ENCODE data around the gene BOD1.

Gene BOD1

DNA sequence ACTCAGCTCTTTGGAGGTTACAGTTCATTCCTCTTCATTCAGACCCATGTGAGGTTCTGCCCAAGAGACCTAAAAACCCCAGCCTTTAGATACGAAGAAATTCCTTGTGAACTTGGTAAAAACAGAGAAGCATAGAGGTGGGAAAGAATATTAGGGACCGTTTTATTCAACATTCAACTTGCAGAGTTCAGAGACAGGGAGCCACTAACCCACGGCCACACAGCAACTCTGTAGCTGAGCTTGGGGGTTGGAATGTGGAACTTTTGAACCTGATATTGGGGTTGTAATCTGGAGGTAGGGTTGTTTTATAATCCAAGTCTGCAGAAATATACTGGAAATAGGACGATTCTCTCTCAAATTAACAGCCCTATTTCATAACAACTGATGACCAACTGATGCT, 10.8 kb upstream of the BOD1 start:
- Mint-ChIP-seq H3K36me3 (no peaks in the 10 kb centered on the region), H3K4me1 (no peaks in the 10 kb centered on the region), H3K4me3 (no peak overlapping the region), H3K27ac (no peak overlapping the region), H3K9me3 (no peaks in the 10 kb centered on the region)
- no peak for ATAC-seq
- no peak for DNase-seq (ENCODE audit: low spot score in 2 of 2)

DNA sequence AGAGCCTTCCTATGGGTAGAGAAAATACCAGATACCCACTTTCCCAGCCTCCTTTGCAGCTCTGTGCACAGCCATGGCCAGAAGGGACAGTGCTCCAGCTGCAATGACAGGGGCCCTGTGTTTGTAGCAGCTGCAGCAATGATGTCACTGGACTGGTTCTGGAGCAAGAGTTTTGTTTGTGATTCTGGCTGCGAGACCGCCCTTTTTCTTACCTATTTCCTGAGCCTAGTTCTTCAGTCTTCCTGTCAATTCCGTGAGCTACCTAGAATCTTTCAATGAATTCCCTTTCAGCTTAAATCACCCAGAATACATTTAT, 10.0 kb upstream of the BOD1 start:
- Mint-ChIP-seq H3K4me3 (no peak overlapping the region), H3K36me3 (no peaks in the 10 kb centered on the region), H3K4me1 (no peaks in the 10 kb centered on the region), H3K9me3 (no peaks in the 10 kb centered on the region), H3K27ac (no peak overlapping the region)
- ATAC-seq (no peak), DNase-seq (ENCODE audit: low spot score in 2 of 2) (no peak)

DNA sequence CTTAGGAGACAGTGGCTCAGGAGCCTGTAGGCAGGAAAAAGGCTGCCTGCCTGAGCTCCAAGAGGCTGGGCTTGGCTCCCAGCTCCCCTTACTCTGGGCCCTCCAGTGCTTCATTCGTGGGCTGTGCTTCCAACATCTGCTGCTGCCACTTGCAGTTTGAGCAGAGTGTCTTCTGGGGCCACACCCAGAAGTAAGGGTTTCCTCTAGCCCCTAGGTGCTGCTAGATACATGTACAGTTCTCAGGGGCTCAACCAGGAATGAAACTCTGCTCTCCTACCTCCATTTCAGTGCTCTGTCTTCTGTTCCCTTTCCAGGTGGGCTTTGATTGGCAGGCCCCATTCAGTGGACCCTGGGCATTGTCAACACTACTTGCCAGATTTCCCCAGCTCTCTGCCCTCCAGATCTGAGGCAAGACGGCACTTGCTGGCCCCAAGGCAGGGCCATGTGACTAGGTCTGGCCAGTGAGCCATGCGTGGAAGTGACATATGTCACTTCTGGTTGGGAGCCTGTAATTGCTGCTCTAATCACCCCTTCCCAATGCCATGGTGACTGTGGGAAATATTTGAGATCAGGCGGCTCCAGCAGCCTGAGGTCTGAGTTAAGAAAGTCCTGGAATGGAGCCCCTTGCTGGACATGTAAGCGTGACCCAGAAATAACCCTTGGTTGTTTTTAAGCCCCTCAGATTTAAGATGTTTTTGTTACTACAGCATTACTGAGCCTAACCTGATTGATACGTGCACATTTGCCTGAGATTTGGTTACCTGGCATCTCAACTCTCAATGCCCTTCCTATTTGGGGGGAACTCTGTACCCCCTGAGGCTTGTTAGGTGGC, 9.4 kb upstream of the BOD1 start:
- Mint-ChIP-seq H3K36me3 (no peaks in the 10 kb centered on the region), H3K27ac (no peak overlapping the region), H3K4me3 (no peak overlapping the region), H3K9me3 (no peaks in the 10 kb centered on the region), H3K4me1 (no peaks in the 10 kb centered on the region)
- peak; percentile 5 for ATAC-seq
- DNase-seq (ENCODE audit: low spot score in 2 of 2): no peak

DNA sequence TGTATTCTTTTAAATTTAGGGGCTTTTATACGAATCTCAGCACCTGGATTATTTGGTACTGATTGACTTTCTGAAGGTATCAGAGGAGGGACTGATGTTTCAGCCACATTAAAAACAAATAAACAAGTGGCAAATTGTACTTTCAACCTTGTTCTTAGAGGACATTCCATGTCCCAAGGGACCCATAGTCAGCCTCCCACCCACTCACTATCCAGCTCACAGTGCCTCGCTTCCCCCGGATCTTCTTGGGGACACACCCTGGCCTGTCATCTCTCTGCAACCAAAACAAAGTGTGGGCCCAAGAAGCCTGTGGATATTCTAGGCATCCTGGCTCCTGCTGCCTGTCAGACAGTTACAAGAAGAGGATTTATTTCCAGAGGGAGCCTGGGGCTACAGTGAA, 8.8 kb upstream of the BOD1 start:
- H3K36me3 Mint-ChIP-seq: no peaks in the 10 kb centered on the region
- no peaks in the 10 kb centered on the region for H3K4me1 Mint-ChIP-seq
- no peak overlapping the region for H3K27ac Mint-ChIP-seq
- ATAC-seq (no peak), DNase-seq (ENCODE audit: low spot score in 2 of 2) (no peak)
- H3K9me3 Mint-ChIP-seq: no peaks in the 10 kb centered on the region
- no peak overlapping the region for H3K4me3 Mint-ChIP-seq

DNA sequence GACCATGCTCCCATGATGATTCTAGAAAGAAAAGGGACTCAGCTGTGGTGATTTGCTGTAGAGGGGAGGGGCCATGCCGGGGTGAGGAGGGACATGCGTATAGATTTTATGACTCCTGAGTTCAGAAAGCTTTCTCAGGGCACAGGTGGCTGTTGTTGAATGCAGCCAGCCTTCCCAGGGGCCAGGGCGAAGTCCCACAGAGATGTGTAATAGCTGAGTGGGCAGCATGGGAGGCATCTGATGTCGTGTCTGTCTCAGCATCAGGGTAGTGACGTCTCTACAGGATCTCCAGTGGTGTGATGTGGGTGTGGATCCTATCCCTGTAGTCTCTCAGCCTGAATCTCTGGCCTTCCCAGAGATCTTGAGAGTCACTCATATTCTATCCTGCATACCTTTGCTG, 7.8 kb upstream of the BOD1 start:
- no peak overlapping the region for H3K4me3 Mint-ChIP-seq
- H3K36me3 Mint-ChIP-seq: no peaks in the 10 kb centered on the region
- DNase-seq (ENCODE audit: low spot score in 2 of 2) (no peak), ATAC-seq (peak; percentile 6)
- no peaks in the 10 kb centered on the region for H3K9me3 Mint-ChIP-seq
- H3K27ac Mint-ChIP-seq: no peak overlapping the region
- H3K4me1 Mint-ChIP-seq: no peaks in the 10 kb centered on the region

DNA sequence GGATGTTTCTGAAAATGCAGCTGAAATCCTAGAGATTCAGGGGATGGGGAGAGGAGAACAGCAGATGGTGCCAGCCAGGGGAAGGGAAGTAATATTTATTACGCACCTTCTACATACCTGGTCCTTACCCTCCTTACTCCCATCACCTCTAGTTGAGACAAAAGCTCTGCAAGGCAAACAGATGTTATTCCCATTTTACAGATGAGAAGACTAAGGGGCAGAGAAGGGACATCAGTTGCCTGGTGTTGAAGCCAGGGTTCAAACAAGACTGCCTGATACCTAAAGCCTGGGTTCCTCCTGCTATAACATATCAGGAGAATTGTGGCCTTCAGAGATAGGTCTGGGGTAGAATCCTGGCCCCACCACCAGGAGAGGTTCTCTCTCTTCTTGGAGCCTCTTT, 7.3 kb upstream of the BOD1 start:
- DNase-seq (ENCODE audit: low spot score in 2 of 2) (no peak), ATAC-seq (no peak)
- Mint-ChIP-seq H3K4me3 (no peak overlapping the region), H3K36me3 (no peaks in the 10 kb centered on the region), H3K9me3 (no peaks in the 10 kb centered on the region), H3K27ac (no peak overlapping the region), H3K4me1 (no peaks in the 10 kb centered on the region)

DNA sequence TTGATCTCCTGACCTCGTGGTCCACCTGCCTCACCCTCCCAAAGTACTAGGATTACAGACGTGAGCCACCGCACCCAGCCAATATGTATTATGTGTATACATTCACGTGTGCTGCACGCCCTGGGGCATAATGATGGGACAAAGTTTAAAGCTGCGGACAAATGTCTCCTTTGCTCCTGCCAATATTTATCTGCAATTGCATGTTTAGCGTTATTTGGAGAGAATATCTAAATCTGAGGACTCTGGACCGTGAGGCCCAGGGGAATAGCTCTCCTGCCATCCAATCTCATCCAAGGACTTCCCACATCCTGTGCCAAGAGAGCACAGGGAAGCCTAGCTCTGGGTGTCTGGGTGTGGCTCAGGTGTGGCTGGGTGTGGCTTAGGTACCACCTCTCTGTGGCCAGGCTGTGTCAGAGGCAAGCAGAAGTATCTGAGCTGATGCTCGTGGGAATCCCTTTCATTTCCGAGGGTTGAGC, 6.9 kb upstream of the BOD1 start:
- no peaks in the 10 kb centered on the region for H3K9me3 Mint-ChIP-seq
- H3K27ac Mint-ChIP-seq: no peak overlapping the region
- ATAC-seq: no peak
- no peak overlapping the region for H3K4me3 Mint-ChIP-seq
- DNase-seq (ENCODE audit: low spot score in 2 of 2): no peak
- H3K4me1 Mint-ChIP-seq: no peaks in the 10 kb centered on the region
- no peaks in the 10 kb centered on the region for H3K36me3 Mint-ChIP-seq

DNA sequence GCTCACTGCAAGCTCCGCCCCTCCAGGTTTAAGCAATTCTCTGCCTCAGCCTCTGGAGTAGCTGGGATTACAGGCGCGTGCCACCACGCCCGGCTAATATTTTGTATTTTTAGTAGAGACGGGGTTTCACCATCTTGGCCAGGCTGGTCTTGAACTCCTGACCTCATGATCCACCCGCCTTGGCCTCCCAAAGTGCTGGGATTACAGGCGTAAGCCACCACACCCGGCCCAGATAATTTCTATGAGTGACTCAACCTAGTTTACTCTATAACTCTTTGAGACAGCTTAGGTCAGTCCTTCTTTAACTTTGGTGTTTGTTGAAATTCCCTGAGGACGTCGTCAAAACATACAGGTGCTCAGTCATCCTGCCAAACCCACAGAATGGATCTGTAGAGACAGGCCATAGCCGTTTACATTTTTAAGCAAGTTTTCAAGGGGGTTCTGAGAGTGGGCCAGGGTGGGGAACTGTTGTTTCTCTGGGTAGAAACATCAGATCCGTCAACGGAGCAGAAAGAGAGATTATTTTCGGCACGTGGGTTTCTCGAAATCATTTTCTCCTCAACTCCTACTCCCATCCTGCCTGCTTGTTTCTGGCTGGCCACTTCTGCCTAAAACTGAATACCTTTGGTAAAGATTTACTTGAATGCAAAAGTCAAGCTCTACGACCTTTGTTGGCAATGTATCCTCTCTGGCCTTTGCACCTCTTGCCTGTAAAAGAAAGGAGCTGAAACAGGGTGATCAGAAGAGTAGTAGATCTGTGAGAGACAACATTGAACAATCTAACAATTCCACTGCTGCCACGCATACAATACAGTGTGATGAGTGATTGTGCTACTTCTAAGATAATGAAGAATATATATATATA, 6.0 kb upstream of the BOD1 start:
- ATAC-seq (no peak), DNase-seq (ENCODE audit: low spot score in 2 of 2) (no peak)
- H3K36me3 Mint-ChIP-seq: no peaks in the 10 kb centered on the region
- no peak overlapping the region for H3K27ac Mint-ChIP-seq
- H3K4me1 Mint-ChIP-seq: no peaks in the 10 kb centered on the region
- no peaks in the 10 kb centered on the region for H3K9me3 Mint-ChIP-seq
- H3K4me3 Mint-ChIP-seq: no peak overlapping the region

DNA sequence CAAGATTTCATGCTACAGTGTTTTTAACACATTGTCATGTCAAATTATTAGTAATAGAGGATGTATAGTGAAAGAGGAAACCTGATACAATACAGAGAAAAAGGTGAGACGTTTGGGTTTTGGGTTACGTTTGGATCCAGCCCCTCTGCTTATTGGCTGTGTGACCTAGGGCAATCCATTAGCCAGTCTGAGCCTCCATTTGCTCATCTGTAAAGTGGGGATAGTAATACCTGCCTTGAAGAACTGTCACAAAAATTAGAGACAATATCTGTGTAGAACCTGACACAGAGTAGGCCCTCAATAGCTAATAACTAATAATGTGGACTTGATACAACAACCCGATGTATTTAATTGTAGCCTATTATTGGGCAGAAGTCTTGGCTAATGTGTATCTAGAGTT, 4.3 kb upstream of the BOD1 start:
- DNase-seq (ENCODE audit: low spot score in 2 of 2): no peak
- Mint-ChIP-seq H3K4me1 (peaks cover 9% of the 10 kb centered on the region), H3K9me3 (no peaks in the 10 kb centered on the region), H3K36me3 (no peaks in the 10 kb centered on the region), H3K27ac (no peak overlapping the region), H3K4me3 (no peak overlapping the region)
- ATAC-seq: no peak

DNA sequence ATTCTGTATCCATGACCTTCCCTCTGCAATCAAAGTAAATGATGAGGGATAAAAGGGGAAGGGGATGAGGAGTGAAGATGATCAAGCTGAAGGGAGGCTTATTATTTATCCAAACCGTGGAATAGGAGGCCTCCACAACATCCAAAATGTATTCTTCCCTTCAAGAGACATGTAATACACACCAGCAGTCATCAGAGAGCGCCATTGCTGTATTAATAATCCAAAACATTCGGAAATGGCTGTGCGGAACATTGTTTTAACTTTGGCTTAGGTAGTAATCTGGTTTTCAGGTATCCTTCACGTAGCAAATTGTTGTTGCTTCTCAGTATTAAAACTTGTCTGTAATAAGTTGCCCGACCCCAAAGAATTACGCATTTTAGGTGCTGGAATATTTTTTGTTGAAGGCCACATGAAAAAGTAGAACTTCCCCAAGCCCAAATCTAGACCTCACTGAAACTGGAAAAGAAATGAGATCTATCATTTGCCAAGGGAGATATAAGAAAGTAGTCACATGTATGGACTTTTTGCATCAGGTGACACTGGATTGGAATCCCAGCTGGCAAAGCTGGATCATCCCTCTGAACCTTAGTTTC, 2.6 kb upstream of the BOD1 start:
- Mint-ChIP-seq H3K9me3 (no peaks in the 10 kb centered on the region), H3K4me1 (peaks cover 18% of the 10 kb centered on the region), H3K27ac (no peak overlapping the region), H3K4me3 (no peak overlapping the region), H3K36me3 (peaks cover 2% of the 10 kb centered on the region)
- no peak for ATAC-seq
- DNase-seq (ENCODE audit: low spot score in 2 of 2): no peak

DNA sequence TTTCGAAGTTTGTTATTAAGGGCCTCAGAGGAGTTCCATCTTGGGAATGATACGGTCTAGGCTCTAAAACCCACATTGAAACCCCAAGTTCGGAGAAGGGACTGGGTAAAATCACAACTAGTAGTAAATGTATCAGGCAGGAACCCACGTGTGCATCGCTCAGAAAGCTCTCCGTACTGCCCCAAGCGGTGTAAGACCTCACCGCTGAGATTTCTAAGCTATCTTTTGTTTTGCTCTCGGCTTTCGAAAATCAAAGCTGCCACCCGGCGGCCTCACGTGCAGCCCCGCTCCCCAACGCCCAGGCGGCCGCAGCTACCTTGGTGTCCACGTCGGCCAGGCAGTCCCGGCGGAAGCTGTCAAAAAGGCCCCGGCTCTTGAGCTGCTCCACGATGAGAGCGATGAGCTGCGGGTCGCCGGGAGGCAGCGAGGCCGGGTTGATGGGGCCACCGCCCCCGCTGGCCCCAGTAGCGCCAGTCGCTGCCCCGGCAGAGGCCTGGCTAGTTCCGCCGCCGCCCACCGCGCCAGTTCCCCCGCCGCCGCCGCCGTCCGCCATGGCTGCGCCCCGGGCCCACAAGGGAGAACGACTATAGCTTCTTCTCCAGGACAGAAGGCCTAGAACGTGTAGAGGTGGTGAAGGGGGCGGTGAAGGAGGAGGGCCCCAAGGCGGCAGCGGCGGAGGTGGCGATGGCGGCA, 420 bp downstream of the BOD1 start:
- H3K9me3 Mint-ChIP-seq: no peaks in the 10 kb centered on the region
- DNase-seq (ENCODE audit: low spot score in 2 of 2): peak; percentile 40 to 80
- H3K27ac Mint-ChIP-seq: peak overlapping the region; percentile 85
- peaks cover 26% of the 10 kb centered on the region for H3K36me3 Mint-ChIP-seq
- H3K4me1 Mint-ChIP-seq: peaks cover 36% of the 10 kb centered on the region
- peak; percentile 75 for ATAC-seq
- H3K4me3 Mint-ChIP-seq: peak overlapping the region; percentile 76

DNA sequence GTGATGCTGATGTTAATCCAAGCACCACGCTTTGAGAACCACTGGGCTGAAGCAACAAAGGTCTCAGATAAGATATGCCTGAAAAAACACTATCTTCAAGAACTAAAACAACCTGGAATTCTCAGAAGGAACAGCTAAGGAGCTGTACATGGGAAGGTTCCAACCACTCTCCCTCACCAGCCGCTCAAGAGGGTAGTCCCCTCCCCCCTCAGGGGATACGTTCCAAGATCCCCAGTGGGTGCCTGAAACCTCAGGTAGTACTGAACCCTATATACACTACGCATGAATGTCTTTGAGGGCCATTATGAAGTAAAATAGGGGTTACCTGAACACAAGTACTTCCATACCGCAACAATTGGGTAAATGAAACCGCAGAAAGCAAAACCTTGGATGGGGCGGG, 1.9 kb downstream of the BOD1 start:
- H3K4me1 Mint-ChIP-seq: peaks cover 51% of the 10 kb centered on the region
- DNase-seq (ENCODE audit: low spot score in 2 of 2) (no peak), ATAC-seq (no peak)
- no peak overlapping the region for H3K27ac Mint-ChIP-seq
- H3K36me3 Mint-ChIP-seq: peaks cover 39% of the 10 kb centered on the region
- H3K9me3 Mint-ChIP-seq: no peaks in the 10 kb centered on the region
- H3K4me3 Mint-ChIP-seq: peak overlapping the region; percentile 76

DNA sequence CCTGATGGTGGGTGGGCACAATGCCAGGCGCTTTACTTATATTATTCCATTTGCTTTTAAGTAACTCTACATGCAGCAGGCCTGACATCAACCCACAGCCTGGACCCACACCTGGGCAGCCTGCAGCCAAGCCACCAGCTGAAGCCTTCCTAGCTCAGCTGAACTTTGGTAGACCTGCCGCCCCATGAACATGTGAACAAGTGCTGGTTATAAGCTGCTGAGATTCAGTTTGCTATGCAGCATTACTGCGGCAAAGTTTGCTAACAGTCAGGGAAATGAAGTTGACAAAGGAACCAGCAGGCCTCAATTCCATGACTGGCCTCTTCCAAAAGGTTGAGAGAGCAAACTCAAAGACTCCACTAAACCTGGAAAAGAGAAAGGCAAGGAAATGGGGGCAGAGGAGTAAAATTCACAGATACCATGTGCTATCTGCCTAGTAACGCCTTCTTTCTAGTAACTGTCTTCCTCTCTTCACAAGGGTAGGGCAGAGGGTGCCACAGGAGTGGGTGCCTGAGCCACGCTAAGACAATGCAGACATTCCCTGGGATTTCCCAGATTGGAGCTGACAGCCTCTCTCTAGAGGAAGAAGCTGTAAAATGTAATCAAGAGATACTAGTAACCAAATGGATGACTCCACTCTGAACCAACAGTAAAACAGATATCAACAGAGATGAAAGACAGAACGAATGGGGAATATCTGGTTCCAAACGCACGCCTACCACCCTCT, 2.9 kb downstream of the BOD1 start:
- peak overlapping the region; percentile 16 for H3K27ac Mint-ChIP-seq
- ATAC-seq: no peak
- no peak for DNase-seq (ENCODE audit: low spot score in 2 of 2)
- H3K36me3 Mint-ChIP-seq: peaks cover 49% of the 10 kb centered on the region
- H3K4me1 Mint-ChIP-seq: peaks cover 52% of the 10 kb centered on the region
- no peaks in the 10 kb centered on the region for H3K9me3 Mint-ChIP-seq
- no peak overlapping the region for H3K4me3 Mint-ChIP-seq

DNA sequence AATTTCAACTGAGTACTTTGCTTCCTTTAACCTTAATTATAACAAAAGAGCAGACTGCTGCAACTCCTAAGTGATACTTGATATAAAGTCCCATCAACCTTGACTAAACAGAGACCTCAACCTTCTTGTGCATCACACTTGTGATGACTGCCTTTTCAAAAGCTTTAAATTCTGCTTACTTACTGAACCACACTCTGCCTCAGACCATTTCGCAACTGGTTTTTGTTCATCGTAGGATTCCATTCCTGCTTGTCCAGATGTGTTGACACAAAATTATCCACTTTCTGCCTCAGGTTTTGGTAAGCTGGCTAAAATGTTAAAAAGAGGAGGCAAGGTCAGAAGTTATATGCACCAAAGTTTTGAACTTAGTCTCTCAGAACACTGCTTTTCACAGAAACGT, 3.5 kb downstream of the BOD1 start:
- peaks cover 52% of the 10 kb centered on the region for H3K4me1 Mint-ChIP-seq

DNA sequence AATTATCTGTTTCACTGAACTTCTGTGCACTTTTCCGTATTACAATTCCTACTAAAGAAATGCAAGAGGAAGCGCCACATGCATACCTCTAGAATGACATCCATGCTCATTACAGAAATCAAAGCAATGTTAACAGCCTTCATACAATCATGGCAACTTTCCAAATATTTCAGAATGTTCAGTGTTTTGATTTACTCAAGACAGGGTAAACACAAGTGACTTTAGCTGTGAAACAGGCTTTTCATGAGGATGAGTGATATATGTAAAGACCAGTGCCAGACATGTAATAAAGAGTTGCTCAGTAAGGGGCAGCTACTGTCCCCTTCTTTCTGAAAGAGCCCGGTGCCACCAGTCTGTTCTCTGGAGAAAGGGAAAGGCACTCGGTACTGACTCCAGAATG, 4.7 kb downstream of the BOD1 start:
- H3K27ac Mint-ChIP-seq: no peak overlapping the region
- H3K9me3 Mint-ChIP-seq: no peaks in the 10 kb centered on the region
- ATAC-seq (no peak), DNase-seq (ENCODE audit: low spot score in 2 of 2) (no peak)
- peaks cover 68% of the 10 kb centered on the region for H3K36me3 Mint-ChIP-seq
- no peak overlapping the region for H3K4me3 Mint-ChIP-seq
- H3K4me1 Mint-ChIP-seq: peaks cover 46% of the 10 kb centered on the region

More for the DNA sequence above, 3.5 kb downstream of the BOD1 start:
- no peak for DNase-seq (ENCODE audit: low spot score in 2 of 2)
- no peak overlapping the region for H3K4me3 Mint-ChIP-seq
- no peak overlapping the region for H3K27ac Mint-ChIP-seq
- no peak for ATAC-seq
- no peaks in the 10 kb centered on the region for H3K9me3 Mint-ChIP-seq
- H3K36me3 Mint-ChIP-seq: peaks cover 56% of the 10 kb centered on the region

Measured in stimulated activated effector memory CD8-positive, alpha-beta T cell treated with anti-CD3 and anti-CD28 coated beads, Interleukin-12 subunit alpha, Interleukin-12 subunit beta, amount 100 ng/mL, for 72 hours (primary cell).